Endodermal cell (in vitro differentiated cells): ENCODE data around the gene GALNT18. TPM values are rescaled to one million over a fixed set of nuclear protein-coding genes. Genes with fewer than 3 reads are reported as not detected.

Experiments used
- DNase-seq: peaks from one replicate; pipeline ENCODE4 v3.0.0-alpha.2; 2017
- H3K27ac ChIP-seq: 2 replicates; pipeline ENCODE4 v1.5.1; 2013; ENCODE audit warnings: mild to moderate bottlenecking, low read depth, low read length, moderate library complexity
- H3K27me3 ChIP-seq: 2 replicates; pipeline ENCODE4 v1.6.1; 2013; ENCODE audit warnings: mild to moderate bottlenecking, low read length, moderate library complexity; ENCODE audit not compliant: insufficient read depth, control insufficient read depth, poor library complexity, severe bottlenecking
- H3K36me3 ChIP-seq: 2 replicates; pipeline ENCODE4 v1.7.0; 2013; ENCODE audit warnings: mild to moderate bottlenecking, low read length, moderate library complexity; ENCODE audit not compliant: control insufficient read depth, insufficient read depth
- H3K4me1 ChIP-seq: one replicate; pipeline ENCODE4 v1.7.0; 2013; ENCODE audit warnings: low read length; ENCODE audit not compliant: control insufficient read depth, insufficient read depth
- H3K4me3 ChIP-seq: 2 replicates; pipeline ENCODE4 v1.5.1; 2013; ENCODE audit warnings: mild to moderate bottlenecking, low read length, moderate library complexity
- H3K9ac ChIP-seq: 2 replicates; pipeline ENCODE4 v1.6.1; 2013; ENCODE audit warnings: mild to moderate bottlenecking, low read length, moderate library complexity; ENCODE audit not compliant: poor library complexity, severe bottlenecking; ENCODE audit errors: extremely low read depth
- H3K9me3 ChIP-seq: 2 replicates; pipeline ENCODE4 v1.6.1; 2013; ENCODE audit warnings: mild to moderate bottlenecking, low read length, moderate library complexity; ENCODE audit not compliant: control insufficient read depth
- H3K27ac Mint-ChIP-seq: 2 replicates; pipeline ENCODE4 v1.8.0; 2020; ENCODE audit warnings: mixed read lengths
- H3K27me3 Mint-ChIP-seq: 2 replicates; pipeline ENCODE4 v1.8.0; 2021; ENCODE audit warnings: mild to moderate bottlenecking, mixed read lengths; ENCODE audit not compliant: insufficient read depth
- H3K36me3 Mint-ChIP-seq: 2 replicates; pipeline ENCODE4 v1.8.0; 2020; ENCODE audit warnings: low read depth, mixed read lengths
- H3K4me1 Mint-ChIP-seq: 2 replicates; pipeline ENCODE4 v1.8.0; 2020; ENCODE audit warnings: mixed read lengths
- H3K4me3 Mint-ChIP-seq: 2 replicates; pipeline ENCODE4 v1.8.0; 2020; ENCODE audit warnings: mild to moderate bottlenecking, moderate library complexity, mixed read lengths
- H3K9me3 Mint-ChIP-seq: 2 replicates; pipeline ENCODE4 v1.8.0; 2020; ENCODE audit warnings: mild to moderate bottlenecking, mixed read lengths
- WGBS, 2 experiments: methylation state at CpG; one replicate each; pipeline versions ENCODE4 v1.1.5 to v1.1.7; 2013; ENCODE audit warnings: missing lambda C conversion rate in 2 of 2, mixed read lengths in 1 of 2; ENCODE audit not compliant: insufficient coverage in 1 of 2, insufficient read length in 1 of 2; 5-methylcytosine and 5-hydroxymethylcytosine counted together
- total RNA-seq, 2 donors: library from RNA; stranded (reverse); fragmentation: NEBNext Ultra II Directional in 1 of 2; extraction: Animal tissue kit (Norgen Biotek cat#: 25700) in 1 of 2; gene quantifications; 2 replicates in 1 of 2; 3 replicates in 1 of 2; pipeline ENCODE4 v1.2.1, GENCODE V29; 2021
- TF ChIP-seq, protein P1 (sequence below): fragments of 200-600 bp; sonication (generic); conservative IDR thresholded peaks from 2 replicates; pipeline ENCODE4 v1.5.0; 2021; ENCODE audit warnings: antibody characterized with exemption, mild to moderate bottlenecking

GALNT18 gene
- total RNA-seq, 2 donors from 2014 or later = 5.1 to 9.9 TPM

DNA sequence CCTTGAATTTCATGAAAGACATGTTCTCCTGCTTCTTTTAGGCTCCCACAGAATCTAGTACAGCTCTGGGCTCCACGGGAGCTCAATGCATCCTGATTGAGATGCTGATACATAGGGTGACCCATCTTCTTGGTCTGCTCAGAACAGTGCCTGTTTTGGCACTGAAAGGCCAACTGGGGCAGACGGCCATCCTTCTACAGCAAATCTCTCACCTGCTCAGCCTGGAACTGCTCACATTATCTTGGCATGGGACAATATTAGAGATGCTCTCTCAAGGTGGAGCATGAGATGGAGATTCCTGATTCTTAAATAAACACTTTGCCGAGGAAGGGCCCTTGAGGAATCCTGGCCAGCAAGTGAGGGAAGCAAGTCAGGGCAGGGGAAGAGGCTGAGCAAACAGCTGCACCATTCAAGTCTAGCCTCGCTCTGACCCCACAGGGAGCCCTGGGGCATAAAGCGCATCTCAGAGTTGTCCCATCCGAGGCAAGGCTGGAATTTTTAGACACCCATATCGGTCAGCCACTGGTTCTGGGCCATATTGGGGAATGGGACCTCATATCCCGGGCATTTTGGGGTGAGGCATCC lies 210.3 kb downstream of the GALNT18 start:
- Histone ChIP-seq H3K27me3 (no peaks in the 10 kb centered on the region), H3K36me3 (no peaks in the 10 kb centered on the region), H3K9me3 (no peaks in the 10 kb centered on the region), H3K27ac (no peak overlapping the region), H3K4me1 (peaks cover 9% of the 10 kb centered on the region), H3K4me3 (no peak overlapping the region), H3K9ac (no peak overlapping the region)
- peaks cover 4% of the 10 kb centered on the region for H3K27me3 Mint-ChIP-seq
- TF ChIP-seq, protein P1, sequence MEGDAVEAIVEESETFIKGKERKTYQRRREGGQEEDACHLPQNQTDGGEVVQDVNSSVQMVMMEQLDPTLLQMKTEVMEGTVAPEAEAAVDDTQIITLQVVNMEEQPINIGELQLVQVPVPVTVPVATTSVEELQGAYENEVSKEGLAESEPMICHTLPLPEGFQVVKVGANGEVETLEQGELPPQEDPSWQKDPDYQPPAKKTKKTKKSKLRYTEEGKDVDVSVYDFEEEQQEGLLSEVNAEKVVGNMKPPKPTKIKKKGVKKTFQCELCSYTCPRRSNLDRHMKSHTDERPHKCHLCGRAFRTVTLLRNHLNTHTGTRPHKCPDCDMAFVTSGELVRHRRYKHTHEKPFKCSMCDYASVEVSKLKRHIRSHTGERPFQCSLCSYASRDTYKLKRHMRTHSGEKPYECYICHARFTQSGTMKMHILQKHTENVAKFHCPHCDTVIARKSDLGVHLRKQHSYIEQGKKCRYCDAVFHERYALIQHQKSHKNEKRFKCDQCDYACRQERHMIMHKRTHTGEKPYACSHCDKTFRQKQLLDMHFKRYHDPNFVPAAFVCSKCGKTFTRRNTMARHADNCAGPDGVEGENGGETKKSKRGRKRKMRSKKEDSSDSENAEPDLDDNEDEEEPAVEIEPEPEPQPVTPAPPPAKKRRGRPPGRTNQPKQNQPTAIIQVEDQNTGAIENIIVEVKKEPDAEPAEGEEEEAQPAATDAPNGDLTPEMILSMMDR = no peak
- peaks cover 20% of the 10 kb centered on the region for H3K4me1 Mint-ChIP-seq
- WGBS, 2 experiments = 92 to 98% methylated on average over 6 to 8 of the region's 8 CpGs
- H3K27ac Mint-ChIP-seq = no peak overlapping the region
- DNase-seq = no peak
- H3K36me3 Mint-ChIP-seq = no peaks in the 10 kb centered on the region
- no peak overlapping the region for H3K4me3 Mint-ChIP-seq
- no peaks in the 10 kb centered on the region for H3K9me3 Mint-ChIP-seq

DNA sequence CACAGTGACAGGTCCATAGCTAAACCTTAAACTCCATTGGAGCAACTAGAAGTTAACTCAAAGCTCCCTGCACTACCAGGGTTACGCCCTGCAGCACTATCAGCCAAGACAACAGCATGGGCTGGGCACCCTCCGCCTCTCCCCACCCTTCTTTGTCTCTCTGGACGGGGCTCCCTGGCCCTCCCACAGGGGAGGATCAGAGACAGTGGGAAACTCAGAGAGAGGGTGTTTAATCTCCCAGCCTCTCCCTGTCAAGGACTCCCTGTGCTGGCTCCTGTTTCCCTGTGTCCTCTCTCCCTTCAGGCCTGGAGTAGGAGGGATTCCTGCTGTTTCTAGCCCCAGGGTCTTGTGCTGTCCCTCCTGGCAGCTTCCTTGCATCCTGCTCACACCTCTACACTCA lies 211.9 kb downstream of the GALNT18 start:
- Mint-ChIP-seq H3K4me3 (no peak overlapping the region), H3K36me3 (no peaks in the 10 kb centered on the region)
- no peak overlapping the region for H3K9ac ChIP-seq

DNA sequence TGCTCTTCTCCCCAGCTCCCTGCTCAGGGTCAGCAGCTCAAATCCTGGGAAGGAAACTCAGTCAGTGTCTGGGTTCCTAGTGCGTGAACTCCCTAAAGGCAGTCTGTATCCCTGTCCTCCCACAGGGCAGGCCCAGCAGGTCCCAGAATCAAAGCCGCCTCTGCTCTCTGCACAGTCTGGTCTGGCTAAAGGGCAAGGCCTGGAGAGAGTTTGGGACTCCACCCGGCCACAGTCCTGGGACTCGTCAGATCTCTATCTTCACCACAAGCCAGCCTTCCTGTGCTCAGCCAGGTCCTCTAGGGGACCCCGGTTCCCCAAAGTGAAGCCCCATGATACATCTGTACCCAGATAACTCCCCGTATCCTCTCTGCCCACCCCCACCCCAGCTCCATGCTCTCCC lies 212.6 kb downstream of the GALNT18 start:
- Histone ChIP-seq H3K4me1 (peaks cover 9% of the 10 kb centered on the region), H3K9me3 (no peaks in the 10 kb centered on the region), H3K27me3 (no peaks in the 10 kb centered on the region), H3K36me3 (no peaks in the 10 kb centered on the region), H3K4me3 (no peak overlapping the region), H3K9ac (no peak overlapping the region), H3K27ac (no peak overlapping the region)
- H3K4me1 Mint-ChIP-seq = peaks cover 11% of the 10 kb centered on the region
- H3K27ac Mint-ChIP-seq = no peak overlapping the region
- 90 to 93% methylated on average over 4 to 6 of the region's 6 CpGs for WGBS, 2 experiments
- H3K27me3 Mint-ChIP-seq = peaks cover 11% of the 10 kb centered on the region
- H3K9me3 Mint-ChIP-seq = no peaks in the 10 kb centered on the region
- H3K4me3 Mint-ChIP-seq = no peak overlapping the region
- DNase-seq = no peak
- no peaks in the 10 kb centered on the region for H3K36me3 Mint-ChIP-seq
- TF ChIP-seq, protein P1 = no peak

More for the DNA sequence above, 211.9 kb downstream of the GALNT18 start:
- DNase-seq = no peak
- H3K4me3 ChIP-seq = no peak overlapping the region
- 20 to 42% methylated on average over 1 to 3 of the region's 3 CpGs for WGBS, 2 experiments
- Mint-ChIP-seq H3K9me3 (no peaks in the 10 kb centered on the region), H3K27me3 (peaks cover 5% of the 10 kb centered on the region), H3K4me1 (peaks cover 12% of the 10 kb centered on the region), H3K27ac (no peak overlapping the region)
- no peak overlapping the region for H3K27ac ChIP-seq
- H3K4me1 ChIP-seq = peaks cover 9% of the 10 kb centered on the region
- TF ChIP-seq, protein P1 = no peak
- no peaks in the 10 kb centered on the region for H3K36me3 ChIP-seq
- H3K27me3 ChIP-seq = no peaks in the 10 kb centered on the region
- H3K9me3 ChIP-seq = no peaks in the 10 kb centered on the region
